Osteocyte (in vitro differentiated cells): ENCODE data around the gene LGI4. TPM values are rescaled to one million over a fixed set of nuclear protein-coding genes. Genes with fewer than 3 reads are reported as not detected.

Experiments
- DNase-seq: peaks from one replicate; pipeline ENCODE4 v3.0.0; 2021; ENCODE audit warnings: mixed read lengths; ENCODE audit not compliant: unreplicated experiment; ENCODE audit errors: extremely low spot score
- H3K27ac Mint-ChIP-seq: one replicate; pipeline ENCODE4 v1.8.0; 2021; ENCODE audit warnings: mild to moderate bottlenecking, mixed read lengths; ENCODE audit not compliant: unreplicated experiment
- H3K27me3 Mint-ChIP-seq: one replicate; pipeline ENCODE4 v1.8.0; 2021; ENCODE audit warnings: mixed read lengths; ENCODE audit not compliant: unreplicated experiment
- H3K36me3 Mint-ChIP-seq: one replicate; pipeline ENCODE4 v1.8.0; 2021; ENCODE audit warnings: mixed read lengths; ENCODE audit not compliant: unreplicated experiment
- H3K4me1 Mint-ChIP-seq: one replicate; pipeline ENCODE4 v1.8.0; 2021; ENCODE audit warnings: mixed read lengths; ENCODE audit not compliant: unreplicated experiment
- H3K4me3 Mint-ChIP-seq: one replicate; pipeline ENCODE4 v1.8.0; 2021; ENCODE audit warnings: mild to moderate bottlenecking, moderate library complexity, mixed read lengths; ENCODE audit not compliant: unreplicated experiment
- H3K9me3 Mint-ChIP-seq: one replicate; pipeline ENCODE4 v1.8.0; 2021; ENCODE audit warnings: mixed read lengths; ENCODE audit not compliant: unreplicated experiment
- CTCF ChIP-seq: fragments of 200-600 bp; sonication (generic); IDR thresholded peaks from 2 replicates; pipeline ENCODE4 v1.5.0; 2021; ENCODE audit warnings: antibody characterized with exemption, mild to moderate bottlenecking, moderate library complexity
- total RNA-seq: library from RNA; stranded (reverse); gene quantifications from 2 replicates; pipeline ENCODE4 v1.2.1, GENCODE V29; 2021

LGI4 gene
- total RNA-seq, 1 donor from 2014 or later: 0.32 TPM

GRCh38 chr19:35079826-35080225, 55.0 kb downstream of the LGI4 start:
- no peaks in the 10 kb centered on the region for H3K4me1 Mint-ChIP-seq
- H3K4me3 Mint-ChIP-seq: no peak overlapping the region
- H3K9me3 Mint-ChIP-seq: no peaks in the 10 kb centered on the region
- H3K36me3 Mint-ChIP-seq: no peaks in the 10 kb centered on the region
- peaks cover 9% of the 10 kb centered on the region for H3K27me3 Mint-ChIP-seq
- H3K27ac Mint-ChIP-seq: no peak overlapping the region
- DNase-seq: no peak
- no peak for TF ChIP-seq CTCF

GRCh38 chr19:35077411-35078223, 57.2 kb downstream of the LGI4 start:
- no peaks in the 10 kb centered on the region for H3K4me1 Mint-ChIP-seq
- no peak for DNase-seq
- H3K36me3 Mint-ChIP-seq: no peaks in the 10 kb centered on the region
- H3K9me3 Mint-ChIP-seq: no peaks in the 10 kb centered on the region
- H3K4me3 Mint-ChIP-seq: no peak overlapping the region
- peaks cover 9% of the 10 kb centered on the region for H3K27me3 Mint-ChIP-seq
- TF ChIP-seq CTCF: no peak
- H3K27ac Mint-ChIP-seq: no peak overlapping the region

- Mint-ChIP-seq H3K4me1 (no peaks in the 10 kb centered on the region), H3K27me3 (peaks cover 9% of the 10 kb centered on the region), H3K4me3 (no peak overlapping the region), H3K9me3 (no peaks in the 10 kb centered on the region), H3K27ac (no peak overlapping the region), H3K36me3 (no peaks in the 10 kb centered on the region)
- DNase-seq: no peak
- TF ChIP-seq CTCF: no peak
These were observed 58.2 kb downstream of the LGI4 start for GRCh38 chr19:35076657-35077056.

GRCh38 chr19:35076026-35076370, 58.9 kb downstream of the LGI4 start:
- H3K27ac Mint-ChIP-seq: no peak overlapping the region
- no peaks in the 10 kb centered on the region for H3K4me1 Mint-ChIP-seq
- no peak overlapping the region for H3K4me3 Mint-ChIP-seq
- H3K27me3 Mint-ChIP-seq: peaks cover 9% of the 10 kb centered on the region
- no peak for TF ChIP-seq CTCF
- DNase-seq: no peak
- H3K9me3 Mint-ChIP-seq: no peaks in the 10 kb centered on the region
- no peaks in the 10 kb centered on the region for H3K36me3 Mint-ChIP-seq

- DNase-seq: no peak
- peaks cover 3% of the 10 kb centered on the region for H3K9me3 Mint-ChIP-seq
- TF ChIP-seq CTCF: no peak
- H3K4me1 Mint-ChIP-seq: no peaks in the 10 kb centered on the region
- no peak overlapping the region for H3K27ac Mint-ChIP-seq
- H3K4me3 Mint-ChIP-seq: no peak overlapping the region
- H3K36me3 Mint-ChIP-seq: no peaks in the 10 kb centered on the region
- peaks cover 9% of the 10 kb centered on the region for H3K27me3 Mint-ChIP-seq
These were observed 59.4 kb downstream of the LGI4 start for GRCh38 chr19:35075202-35076025.
